ENCODE data around the gene RTL1. TPM values are rescaled to one million over a fixed set of nuclear protein-coding genes. Genes with fewer than 3 reads are reported as not detected.

Gene RTL1
- polyA plus RNA-seq, 1 of the 3 experiments (the other 2 are of a cell fraction) = 0.07 TPM

GRCh38 chr14:100885617-100886016 lies 17.9 kb downstream of the RTL1 start:
- DNase-seq = peak; percentile 68
- no peaks in the 10 kb centered on the region for H3K79me2 ChIP-seq (ENCODE audit: insufficient read depth)
- ChIA-PET CTCF (no interaction called here), POLR2A (no interaction called here)
- H3K9ac ChIP-seq = no peak overlapping the region
- peaks cover 3 to 35% of the 10 kb centered on the region in 2 experiments; a peak in 3 of 4 replicates for H3K4me1 ChIP-seq (ENCODE audit: control insufficient read depth in 1 of 2, insufficient read depth in 2 of 2, low read depth in 1 of 2, low read length in 1 of 2)
- peak overlapping the region in 1 of 2 experiments; percentile 58; a peak in 1 of 4 replicates for H3K27ac ChIP-seq (ENCODE audit: low read depth in 2 of 2, low read length in 1 of 2)
- H3F3A ChIP-seq (replicated peaks; ENCODE audit: insufficient read depth) = no peaks in the 10 kb centered on the region
- no peaks in the 10 kb centered on the region for H4K20me1 ChIP-seq (ENCODE audit: insufficient read depth)
- no peaks in the 10 kb centered on the region for H3K36me3 ChIP-seq (replicated peaks in 1 of 2; ENCODE audit: control insufficient read depth in 1 of 2, insufficient read depth in 2 of 2, low read length in 1 of 2)
- no peaks in the 10 kb centered on the region for H3K27me3 ChIP-seq (ENCODE audit: insufficient read depth)
- peak; percentile 9; the same call in 1 of the 2 replicates for TF ChIP-seq RAD21 (IDR thresholded peaks at IDR 0.05; ENCODE audit: low read length)
- TF ChIP-seq FOXJ3 (CRISPR knock-in tag; IDR thresholded peaks at IDR 0.05) = no peak
- H3K9me2 ChIP-seq = no peaks in the 10 kb centered on the region
- H3K9me3 ChIP-seq = no peaks in the 10 kb centered on the region
- H3K4me2 ChIP-seq = no peak overlapping the region
- WGBS (ENCODE audit: low lambda C conversion rate) = 35% methylated on average over 5 of the region's 5 CpGs
- H2AFZ ChIP-seq (ENCODE audit: low read depth) = no peak overlapping the region
- no peak overlapping the region for H3K4me3 ChIP-seq (ENCODE audit: low read depth in 2 of 2, low read length in 1 of 2)

DNA sequence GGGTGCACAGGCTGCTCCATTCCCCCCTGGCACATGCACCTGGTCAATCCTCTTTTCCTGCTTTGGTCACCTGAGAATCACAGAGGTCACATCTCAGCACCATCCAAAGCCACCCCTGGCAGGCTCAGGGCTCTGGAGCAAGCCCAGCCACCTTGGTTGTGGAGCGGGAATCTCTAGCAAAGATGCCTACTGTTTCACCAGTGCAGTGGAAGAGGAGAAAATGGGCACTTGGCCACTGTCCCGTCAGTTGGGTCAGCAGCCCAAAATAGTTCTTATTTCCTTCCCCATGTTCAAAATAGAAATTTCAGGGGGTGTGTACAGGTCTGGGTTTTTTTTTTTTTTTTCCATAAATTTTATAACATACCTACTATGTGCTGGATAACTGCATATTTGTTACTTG lies 18.3 kb downstream of the RTL1 start:
- H3K4me2 ChIP-seq = no peak overlapping the region
- no peak overlapping the region for H2AFZ ChIP-seq (ENCODE audit: low read depth)
- 89% methylated on average over 2 of the region's 2 CpGs for WGBS (ENCODE audit: low lambda C conversion rate)
- no peaks in the 10 kb centered on the region for H3K36me3 ChIP-seq (replicated peaks in 1 of 2; ENCODE audit: control insufficient read depth in 1 of 2, insufficient read depth in 2 of 2, low read length in 1 of 2)
- H3K9ac ChIP-seq = no peak overlapping the region
- no peaks in the 10 kb centered on the region for H3K9me3 ChIP-seq
- no peak overlapping the region for H3K4me3 ChIP-seq (ENCODE audit: low read depth in 2 of 2, low read length in 1 of 2)
- H3K79me2 ChIP-seq (ENCODE audit: insufficient read depth) = no peaks in the 10 kb centered on the region
- no peaks in the 10 kb centered on the region for H4K20me1 ChIP-seq (ENCODE audit: insufficient read depth)
- POLR2A ChIA-PET = no interaction called here
- TF ChIP-seq, protein P1, sequence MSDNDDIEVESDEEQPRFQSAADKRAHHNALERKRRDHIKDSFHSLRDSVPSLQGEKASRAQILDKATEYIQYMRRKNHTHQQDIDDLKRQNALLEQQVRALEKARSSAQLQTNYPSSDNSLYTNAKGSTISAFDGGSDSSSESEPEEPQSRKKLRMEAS (IDR thresholded peaks at IDR 0.05; ENCODE audit: low read depth) = no peak
- peaks cover 3 to 36% of the 10 kb centered on the region in 2 experiments; a peak in 3 of 4 replicates for H3K4me1 ChIP-seq (ENCODE audit: control insufficient read depth in 1 of 2, insufficient read depth in 2 of 2, low read depth in 1 of 2, low read length in 1 of 2)
- H3K27ac ChIP-seq (ENCODE audit: low read depth in 2 of 2, low read length in 1 of 2) = peak overlapping the region in 1 of 2 experiments; percentile 58; a peak in 1 of 4 replicates
- H3K9me2 ChIP-seq = no peaks in the 10 kb centered on the region
- CTCF ChIA-PET = no interaction called here
- H3F3A ChIP-seq (replicated peaks; ENCODE audit: insufficient read depth) = no peaks in the 10 kb centered on the region
- no peak for DNase-seq
- H3K27me3 ChIP-seq (ENCODE audit: insufficient read depth) = no peaks in the 10 kb centered on the region

- H3K4me1 ChIP-seq (ENCODE audit: control insufficient read depth in 1 of 2, insufficient read depth in 2 of 2, low read depth in 1 of 2, low read length in 1 of 2) = peaks cover 3 to 36% of the 10 kb centered on the region in 2 experiments; a peak in 3 of 4 replicates
- TF ChIP-seq SMC3 (IDR thresholded peaks at IDR 0.05; ENCODE audit: low read depth, low read length) (no peak), TCF12 (IDR thresholded peaks at IDR 0.05) (no peak), MEF2A (IDR thresholded peaks at IDR 0.05; ENCODE audit: borderline replicate concordance, low read depth) (no peak), TEAD4 (IDR thresholded peaks at IDR 0.05; ENCODE audit: borderline replicate concordance, insufficient read depth) (no peak), NFIC (IDR thresholded peaks at IDR 0.05; ENCODE audit: borderline replicate concordance) (no peak), REST (IDR thresholded peaks at IDR 0.05; ENCODE audit: low read depth, low read length) (no peak), IRF3 (IDR thresholded peaks at IDR 0.05; ENCODE audit: low read depth, low read length) (no peak), RFX5 (IDR thresholded peaks at IDR 0.05; ENCODE audit: low read length) (no peak), FOXJ3 (CRISPR knock-in tag; IDR thresholded peaks at IDR 0.05) (no peak), EZH2phosphoT487 (IDR thresholded peaks at IDR 0.05; ENCODE audit: borderline replicate concordance, low read depth) (no peak), JUND (IDR thresholded peaks at IDR 0.05) (no peak), RAD21 (IDR thresholded peaks at IDR 0.05; ENCODE audit: low read length) (no peak)
- TF ChIP-seq, protein P1 (IDR thresholded peaks at IDR 0.05; ENCODE audit: low read depth) = no peak
- TF ChIP-seq, protein P2, sequence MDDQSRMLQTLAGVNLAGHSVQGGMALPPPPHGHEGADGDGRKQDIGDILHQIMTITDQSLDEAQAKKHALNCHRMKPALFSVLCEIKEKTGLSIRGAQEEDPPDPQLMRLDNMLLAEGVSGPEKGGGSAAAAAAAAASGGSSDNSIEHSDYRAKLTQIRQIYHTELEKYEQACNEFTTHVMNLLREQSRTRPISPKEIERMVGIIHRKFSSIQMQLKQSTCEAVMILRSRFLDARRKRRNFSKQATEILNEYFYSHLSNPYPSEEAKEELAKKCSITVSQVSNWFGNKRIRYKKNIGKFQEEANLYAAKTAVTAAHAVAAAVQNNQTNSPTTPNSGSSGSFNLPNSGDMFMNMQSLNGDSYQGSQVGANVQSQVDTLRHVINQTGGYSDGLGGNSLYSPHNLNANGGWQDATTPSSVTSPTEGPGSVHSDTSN (IDR thresholded peaks at IDR 0.05) = no peak
- TF ChIP-seq, protein P3, sequence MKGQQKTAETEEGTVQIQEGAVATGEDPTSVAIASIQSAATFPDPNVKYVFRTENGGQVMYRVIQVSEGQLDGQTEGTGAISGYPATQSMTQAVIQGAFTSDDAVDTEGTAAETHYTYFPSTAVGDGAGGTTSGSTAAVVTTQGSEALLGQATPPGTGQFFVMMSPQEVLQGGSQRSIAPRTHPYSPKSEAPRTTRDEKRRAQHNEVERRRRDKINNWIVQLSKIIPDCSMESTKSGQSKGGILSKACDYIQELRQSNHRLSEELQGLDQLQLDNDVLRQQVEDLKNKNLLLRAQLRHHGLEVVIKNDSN (IDR thresholded peaks at IDR 0.05; ENCODE audit: borderline replicate concordance, low read depth) = no peak
Measured at GRCh38 chr14:100884456-100884855, 19.1 kb downstream of the RTL1 start.

More at GRCh38 chr14:100884456-100884855, 19.1 kb downstream of the RTL1 start:
- H3K79me2 ChIP-seq (ENCODE audit: insufficient read depth) = no peaks in the 10 kb centered on the region
- ChIA-PET POLR2A (no interaction called here), CTCF (no interaction called here)
- WGBS (ENCODE audit: low lambda C conversion rate) = 57% methylated on average over 7 of the region's 13 CpGs
- H3K4me3 ChIP-seq (ENCODE audit: low read depth in 2 of 2, low read length in 1 of 2) = no peak overlapping the region; a peak in 1 of 4 replicates
- H3F3A ChIP-seq (replicated peaks; ENCODE audit: insufficient read depth) = no peaks in the 10 kb centered on the region
- DNase-seq = no peak
- no peaks in the 10 kb centered on the region for H3K36me3 ChIP-seq (replicated peaks in 1 of 2; ENCODE audit: control insufficient read depth in 1 of 2, insufficient read depth in 2 of 2, low read length in 1 of 2)
- H3K27me3 ChIP-seq (ENCODE audit: insufficient read depth) = no peaks in the 10 kb centered on the region
- no peak overlapping the region; a peak in 1 of 4 replicates for H3K27ac ChIP-seq (ENCODE audit: low read depth in 2 of 2, low read length in 1 of 2)
- no peaks in the 10 kb centered on the region for H3K9me2 ChIP-seq
- H3K4me2 ChIP-seq = no peak overlapping the region
- no peaks in the 10 kb centered on the region for H4K20me1 ChIP-seq (ENCODE audit: insufficient read depth)
- no peak overlapping the region for H3K9ac ChIP-seq
- no peak overlapping the region for H2AFZ ChIP-seq (ENCODE audit: low read depth)
- no peaks in the 10 kb centered on the region for H3K9me3 ChIP-seq
